GM18502 (cell line): ENCODE results near the gene ANKDD1B.

Experiments used
- ATAC-seq: cut with Tn5 transposase; IDR thresholded peaks from one replicate; pipeline ENCODE4 v1.9.1; 2021; ENCODE audit warnings: mild to moderate bottlenecking; ENCODE audit not compliant: unreplicated experiment, poor library complexity

Gene ANKDD1B

GRCh38 chr5:75614176-75614575 is 2.9 kb downstream of the ANKDD1B start:
- ATAC-seq = no peak

- ATAC-seq = no peak
Measured at GRCh38 chr5:75616371-75616881, 5.2 kb downstream of the ANKDD1B start.

- no peak for ATAC-seq
Measured at GRCh38 chr5:75616971-75617621, 5.8 kb downstream of the ANKDD1B start.

DNA sequence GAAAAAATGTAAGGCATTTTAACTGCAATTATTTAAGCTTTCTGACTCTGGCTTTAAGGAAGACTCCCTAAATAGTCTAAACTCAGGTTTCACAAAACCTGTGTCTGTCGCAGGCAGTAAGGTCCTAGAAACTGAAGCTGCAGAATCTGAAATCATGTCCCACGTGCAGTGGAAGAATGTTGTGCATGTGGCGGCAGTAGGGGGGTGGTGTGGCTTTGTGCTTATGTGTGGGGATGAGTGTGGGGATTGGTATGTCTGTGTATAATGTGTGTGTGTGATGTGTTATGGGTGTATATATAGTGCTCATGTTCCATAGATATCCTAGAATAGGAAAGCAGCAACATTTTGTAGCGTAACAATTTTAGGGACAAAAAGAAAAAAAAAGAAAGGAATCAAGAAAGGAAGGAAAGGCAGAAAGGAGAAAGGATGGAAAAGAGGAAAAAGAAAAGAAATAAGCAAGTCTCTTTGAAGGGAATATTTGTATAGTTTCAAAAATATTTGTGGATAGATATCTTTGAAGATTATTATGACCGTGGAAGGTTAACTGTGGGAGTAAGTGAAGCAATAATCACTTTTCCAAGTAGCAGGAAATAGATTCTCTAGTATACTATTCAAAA is 6.6 kb downstream of the ANKDD1B start:
- ATAC-seq = no peak

DNA sequence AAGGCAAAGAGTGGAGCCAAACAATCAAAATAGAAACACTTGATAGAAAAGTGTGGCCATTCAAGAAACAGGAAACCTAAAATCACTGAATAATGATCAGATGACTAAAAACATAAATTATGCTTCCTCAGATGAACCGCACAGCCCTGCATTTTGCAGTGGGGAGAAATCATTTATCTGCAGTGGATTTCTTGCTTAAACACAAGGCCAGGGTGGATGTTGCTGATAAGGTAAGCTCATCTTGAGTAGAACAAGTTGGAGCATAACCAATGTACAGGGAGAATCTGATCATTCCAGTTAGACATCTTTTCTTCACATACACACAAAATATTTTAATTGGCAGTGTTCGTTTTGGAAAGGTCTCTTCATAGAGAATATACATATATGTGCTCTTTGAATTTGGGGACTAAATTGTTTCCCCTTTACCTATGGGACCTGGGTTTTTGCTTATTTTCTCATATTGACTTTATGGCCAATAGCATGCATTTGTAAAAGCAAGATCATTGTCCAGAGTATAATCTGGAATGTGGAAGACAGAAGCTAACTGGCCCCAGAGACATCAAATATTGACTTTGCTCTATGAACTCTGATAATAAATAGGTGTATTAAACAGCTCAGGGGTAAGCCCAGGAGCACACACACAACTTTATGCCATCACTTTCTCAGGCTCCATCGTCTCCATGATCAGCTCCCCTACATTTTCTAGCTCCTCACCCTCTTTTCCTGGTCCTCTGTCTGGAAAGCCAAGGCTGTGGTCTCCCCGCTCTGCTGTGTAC is 9.1 kb downstream of the ANKDD1B start:
- ATAC-seq = no peak

- no peak for ATAC-seq
Measured at GRCh38 chr5:75622564-75622963, 11.3 kb downstream of the ANKDD1B start.

DNA sequence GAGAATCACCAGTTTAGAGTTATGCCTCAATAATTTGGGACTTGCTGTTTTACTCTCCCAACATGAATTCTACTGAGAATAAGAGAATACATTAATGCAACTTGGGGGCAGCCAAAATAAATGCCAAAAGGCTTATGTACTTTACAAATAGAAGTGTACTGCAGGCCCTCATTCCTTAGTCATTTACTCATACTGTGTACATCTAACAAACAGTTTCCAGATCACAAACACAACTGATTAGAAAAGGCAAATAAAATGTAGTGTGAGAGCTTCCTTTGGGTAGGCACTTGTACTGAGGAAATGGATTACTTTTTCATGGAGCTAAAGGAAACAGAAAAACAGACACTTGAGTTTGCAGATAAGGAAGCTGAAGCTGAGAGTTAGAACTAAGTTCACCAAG is 12.6 kb downstream of the ANKDD1B start:
- ATAC-seq = no peak

GRCh38 chr5:75626959-75627358 is 15.7 kb downstream of the ANKDD1B start:
- ATAC-seq = no peak

DNA sequence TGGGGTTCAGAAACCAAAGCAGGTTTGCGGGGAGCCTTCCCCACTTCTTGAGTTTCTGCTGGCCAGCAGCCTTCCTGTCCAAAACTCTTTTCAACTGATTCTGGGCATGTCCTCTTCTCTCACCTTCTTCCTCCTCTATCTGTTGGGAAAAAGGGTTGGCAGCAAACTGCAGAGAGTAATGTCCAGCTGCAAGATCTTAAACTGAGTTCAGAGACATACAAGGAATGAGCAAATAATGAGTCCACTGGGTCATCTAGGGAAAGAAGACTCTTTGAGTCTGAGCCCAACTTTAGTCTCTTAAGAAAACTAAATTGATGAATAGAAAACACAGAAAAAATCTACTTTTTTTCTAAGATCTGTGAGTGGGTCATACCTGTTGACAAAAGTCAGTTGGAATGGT is 16.5 kb downstream of the ANKDD1B start:
- ATAC-seq = no peak

DNA sequence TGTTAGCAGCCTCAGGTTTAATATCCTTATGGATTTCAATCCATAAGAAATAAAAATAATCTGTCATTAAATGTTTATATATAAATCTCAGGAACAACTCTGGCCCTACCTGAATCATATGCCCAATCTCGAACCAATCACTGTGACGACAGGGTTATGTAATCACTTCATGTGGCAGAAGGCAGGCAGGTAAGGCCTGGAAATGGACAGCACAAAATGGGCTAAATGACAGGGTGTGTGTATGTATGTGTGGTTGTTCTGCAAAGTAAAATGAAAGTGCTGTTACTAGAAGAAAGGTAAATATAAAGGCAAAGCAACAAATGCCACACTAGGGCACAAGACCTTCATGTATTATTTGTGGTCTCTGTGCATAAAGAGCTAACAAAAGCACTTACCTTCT is 19.6 kb downstream of the ANKDD1B start:
- no peak for ATAC-seq

- ATAC-seq = no peak
Measured at GRCh38 chr5:75632321-75632720, 21.1 kb downstream of the ANKDD1B start.

- no peak for ATAC-seq
Measured at GRCh38 chr5:75637949-75638348, 26.7 kb downstream of the ANKDD1B start.

- no peak for ATAC-seq
Measured at GRCh38 chr5:75639535-75640311, 28.5 kb downstream of the ANKDD1B start.

- no peak for ATAC-seq
Measured at GRCh38 chr5:75640395-75640794, 29.1 kb downstream of the ANKDD1B start.

DNA sequence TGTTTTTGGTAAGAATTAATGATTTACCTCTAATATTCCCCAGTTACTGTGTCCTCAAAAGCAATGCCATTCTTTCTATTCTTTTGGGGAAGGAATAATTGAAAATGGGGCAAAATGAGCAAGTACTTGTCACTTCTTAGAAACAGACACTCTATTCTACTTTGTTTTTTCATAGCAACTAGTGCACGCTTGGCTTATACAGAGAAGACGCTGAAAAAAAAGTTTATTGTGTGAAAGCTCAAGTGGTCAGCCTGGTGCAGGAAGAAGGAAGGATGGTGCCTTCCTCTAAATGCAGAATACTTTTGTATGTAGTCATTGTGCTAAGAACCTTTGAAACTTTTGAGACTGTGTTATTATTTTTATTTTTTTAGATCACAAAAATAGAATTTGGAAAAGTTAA is 29.6 kb downstream of the ANKDD1B start:
- ATAC-seq = no peak

GRCh38 chr5:75648712-75649111 is 37.5 kb downstream of the ANKDD1B start:
- ATAC-seq = no peak

DNA sequence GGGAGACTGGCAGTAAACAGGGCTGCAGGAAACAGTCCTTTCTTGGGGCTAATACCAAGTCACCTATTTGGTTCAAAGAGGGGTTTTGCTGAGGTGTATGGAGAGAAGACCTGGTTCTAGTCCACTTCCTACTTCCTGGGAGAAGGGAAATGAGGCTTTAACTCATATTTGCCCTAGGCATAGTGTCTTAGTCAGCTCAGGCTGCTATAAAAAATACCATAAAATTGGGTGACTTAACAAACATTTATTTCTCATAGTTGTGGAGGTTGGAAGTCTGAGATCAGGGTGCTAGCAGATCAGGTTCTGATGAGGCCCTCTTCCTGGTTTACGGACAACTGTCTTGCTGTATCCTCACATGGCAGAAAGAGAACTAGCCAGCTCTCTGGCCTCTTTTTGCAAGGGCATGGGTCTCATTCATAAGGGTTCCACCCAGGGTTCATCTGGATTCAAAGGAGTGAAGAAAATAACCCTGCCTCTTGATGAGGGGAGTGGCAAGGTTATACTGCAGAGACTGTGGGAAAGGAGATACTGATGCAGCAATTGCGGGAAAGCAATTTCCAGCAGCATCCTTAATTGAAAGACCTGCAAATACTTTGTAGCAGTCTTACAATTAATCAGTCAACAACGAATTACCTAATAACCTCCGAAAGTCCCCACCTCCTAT is 40.5 kb downstream of the ANKDD1B start:
- no peak for ATAC-seq

DNA sequence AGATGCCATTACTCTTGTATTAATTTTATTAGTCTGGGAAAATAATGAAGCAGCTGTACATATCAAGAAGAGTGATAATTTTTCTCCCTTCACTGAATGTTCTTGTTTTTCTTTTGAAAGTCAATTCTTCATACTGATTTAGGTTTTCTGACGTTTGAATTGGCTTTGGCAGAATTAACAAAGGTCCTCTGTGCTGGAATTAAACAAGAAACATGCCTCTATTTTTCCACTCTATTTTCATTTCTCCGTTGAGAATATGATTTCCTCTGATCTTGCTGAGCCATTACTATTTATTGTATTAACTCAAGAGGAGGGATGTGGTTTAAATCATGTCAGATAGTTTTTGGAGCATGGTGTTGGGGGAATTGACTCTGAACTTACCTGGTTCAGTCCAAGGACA is 42.3 kb downstream of the ANKDD1B start:
- no peak for ATAC-seq

DNA sequence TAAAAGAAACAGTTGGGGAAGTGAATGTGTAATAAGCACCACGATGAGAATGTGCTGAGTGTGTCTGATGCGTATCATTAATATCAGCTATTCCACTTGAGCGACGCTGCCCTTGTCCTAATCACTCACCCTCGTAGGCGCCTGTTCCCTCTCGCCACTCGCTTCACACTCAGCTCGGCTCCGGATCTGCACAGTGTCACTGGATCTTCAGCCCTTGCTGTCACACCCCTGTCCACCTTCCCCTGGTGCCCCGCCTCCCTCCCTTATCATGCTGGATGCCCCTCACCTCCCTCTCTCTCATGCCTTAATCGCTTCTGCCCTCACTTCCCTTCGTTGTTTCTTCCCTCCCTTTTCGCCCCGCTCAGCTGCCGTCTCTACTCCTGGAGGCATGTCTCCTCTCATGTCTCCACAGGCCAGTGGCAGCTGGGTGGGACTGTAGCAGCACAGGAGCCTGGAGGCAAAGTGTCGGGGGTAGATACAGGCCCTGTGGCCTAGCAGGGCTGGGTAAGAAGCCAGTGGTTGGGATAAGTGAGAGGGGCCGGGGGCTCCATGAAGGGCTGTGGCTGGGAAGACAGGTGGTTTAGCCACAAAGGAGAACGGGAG is 43.5 kb downstream of the ANKDD1B start:
- no peak for ATAC-seq
